HG03565 (cell line): ENCODE results near the gene MARCHF3.
A peak's percentile ranks its signal among the peaks of the same experiment; 100 is the strongest.

Experiments used
- ATAC-seq: cut with Tn5 transposase; IDR thresholded peaks from one replicate; pipeline ENCODE4 v1.9.1; 2021; ENCODE audit warnings: mild to moderate bottlenecking, moderate library complexity; ENCODE audit not compliant: unreplicated experiment

Gene MARCHF3

DNA sequence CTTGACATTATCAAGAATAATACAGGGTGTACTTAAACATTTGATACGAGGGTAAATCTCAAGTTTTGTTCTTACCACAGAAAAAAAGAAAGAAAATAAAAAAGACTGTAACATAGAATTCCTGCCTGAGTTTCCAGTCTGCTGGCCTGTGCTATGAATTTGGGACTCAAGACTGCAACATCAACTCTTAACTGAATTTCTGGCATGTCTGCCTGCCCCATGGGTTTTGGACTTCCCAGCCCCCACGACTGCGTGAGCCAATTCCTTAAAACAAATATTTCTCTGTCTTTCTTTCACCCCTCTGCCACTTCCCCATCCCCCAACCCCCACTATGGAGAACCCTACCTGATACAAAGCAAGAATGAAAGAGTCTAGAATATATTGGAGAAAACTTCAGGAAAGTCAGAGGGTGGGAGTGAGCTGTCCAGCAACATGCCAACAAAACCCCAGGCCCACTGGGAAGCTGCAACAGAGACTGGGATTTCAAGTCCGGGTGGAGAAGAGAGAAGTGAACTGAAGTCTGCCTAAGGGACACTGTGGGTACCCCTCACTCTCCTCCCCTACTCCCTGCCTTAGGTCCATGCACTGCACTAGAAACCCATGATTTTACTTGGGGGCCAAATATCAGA lies 43.0 kb downstream of the MARCHF3 start:
- no peak for ATAC-seq

DNA sequence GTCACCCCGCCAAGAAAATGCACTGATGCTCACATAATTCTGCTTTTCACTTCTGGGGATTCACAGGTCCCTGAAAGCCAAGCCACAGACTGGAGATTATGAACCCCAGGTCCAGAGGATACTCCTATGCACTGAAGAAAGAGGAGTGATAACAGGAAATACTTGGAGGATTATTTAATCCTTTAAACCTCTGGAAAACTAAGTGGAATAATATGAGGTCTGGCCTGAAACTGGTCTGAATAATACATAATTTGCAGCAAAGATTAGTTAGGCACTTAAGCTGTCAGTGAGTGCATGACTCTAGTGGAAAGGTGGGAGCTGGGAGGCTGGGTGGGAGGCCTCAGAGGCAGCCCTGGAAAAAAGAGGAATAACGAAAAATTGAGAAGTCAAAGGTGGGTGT lies 45.7 kb downstream of the MARCHF3 start:
- ATAC-seq = no peak

DNA sequence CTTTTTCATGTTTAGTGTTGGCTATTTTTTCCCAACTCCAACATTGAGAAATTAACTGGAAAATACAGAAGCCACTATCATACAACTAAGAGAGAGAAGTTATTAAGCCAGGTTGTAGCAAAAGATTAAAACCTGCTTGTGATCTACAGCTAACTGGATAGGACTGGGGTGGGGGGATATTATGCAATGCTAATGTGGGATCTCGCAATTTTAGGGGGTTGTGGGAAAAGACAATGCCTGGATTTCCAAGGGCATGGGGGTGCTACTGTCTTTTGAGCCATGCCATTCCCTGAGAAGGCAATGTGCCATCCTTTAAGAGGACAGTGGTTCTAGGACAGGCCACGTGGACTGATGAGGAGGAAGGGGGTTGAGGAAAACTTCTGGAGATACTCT lies 46.5 kb downstream of the MARCHF3 start:
- no peak for ATAC-seq

DNA sequence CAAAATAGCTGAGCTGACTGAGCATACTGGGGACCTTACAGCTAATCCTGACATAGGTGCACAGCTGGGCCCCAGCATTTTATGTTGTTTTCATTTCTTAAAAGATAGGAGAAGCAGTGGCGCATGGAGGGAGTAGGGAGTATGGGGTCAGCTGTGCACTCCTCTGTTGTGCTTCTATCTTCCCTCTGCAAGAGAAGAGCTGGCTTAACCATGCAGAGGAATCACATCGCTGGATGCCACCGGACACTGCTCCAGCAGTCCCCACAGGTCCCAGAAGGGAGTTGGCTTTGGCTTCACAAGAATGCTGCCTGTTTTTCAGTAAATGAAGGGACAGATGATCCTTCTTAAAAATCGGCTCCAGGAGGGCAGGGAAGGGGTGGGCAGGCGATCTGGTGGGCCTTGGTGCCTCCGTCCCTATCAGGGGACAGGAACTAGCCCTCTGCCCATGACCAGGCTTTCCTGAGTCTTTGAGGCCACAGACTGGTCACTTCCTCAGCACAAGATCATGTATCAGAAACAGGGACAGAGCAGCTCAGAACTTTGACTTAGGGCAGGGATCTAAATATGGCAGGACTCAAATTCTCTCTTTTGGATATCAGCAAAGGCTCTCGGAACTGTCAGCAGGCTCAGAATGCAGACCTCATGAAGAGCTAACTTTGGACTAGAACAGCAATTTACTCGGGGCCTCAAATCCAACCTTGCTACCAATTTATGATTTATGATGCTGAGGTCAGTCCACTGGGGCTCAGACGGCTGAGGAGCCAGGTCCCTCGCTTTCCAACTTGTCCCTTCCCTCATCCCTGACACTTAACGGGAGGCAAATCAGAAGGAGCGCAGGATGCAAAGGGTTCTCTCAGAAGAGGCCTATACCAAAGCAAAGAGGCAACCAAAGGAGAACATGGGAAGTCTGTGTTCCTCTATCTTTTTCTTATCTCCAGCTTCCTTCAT lies 47.2 kb downstream of the MARCHF3 start:
- ATAC-seq = no peak

DNA sequence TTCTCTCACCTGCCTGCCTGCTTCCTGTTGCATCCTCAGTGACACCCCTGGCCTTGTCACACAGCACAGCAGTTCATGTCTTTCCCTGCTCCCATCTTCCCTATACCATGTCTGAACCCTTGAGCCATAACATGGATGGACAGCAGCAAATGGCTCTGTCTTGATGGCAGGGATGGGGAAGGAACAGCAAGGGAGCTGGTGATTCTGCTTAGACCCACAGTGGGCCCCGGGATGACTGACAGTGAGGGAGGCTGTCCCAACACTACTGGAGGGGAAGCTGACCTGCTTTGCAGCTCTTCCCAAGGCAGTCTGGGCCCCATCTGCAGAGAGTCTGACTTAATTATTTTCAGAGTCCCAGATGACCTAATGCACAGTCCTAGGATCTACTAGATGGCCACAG lies 48.2 kb downstream of the MARCHF3 start:
- no peak for ATAC-seq

DNA sequence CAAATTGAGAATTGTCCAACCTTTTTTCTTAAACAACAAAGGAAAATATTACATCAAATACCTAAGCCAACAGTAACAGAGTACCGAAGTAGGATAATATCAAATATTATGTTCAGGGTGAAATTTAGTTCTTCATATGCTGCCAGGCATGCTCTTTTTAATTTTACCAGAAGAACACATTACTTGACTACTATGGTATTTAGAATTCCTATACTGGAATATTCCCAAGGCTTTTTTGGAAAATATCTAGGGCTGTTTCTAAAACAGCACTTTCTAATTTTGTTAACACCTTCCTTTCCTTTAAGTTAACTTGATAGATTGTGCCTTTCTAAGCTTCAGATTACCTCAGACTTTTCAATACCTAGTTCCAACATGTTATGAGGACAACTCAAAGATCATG lies 48.7 kb downstream of the MARCHF3 start:
- no peak for ATAC-seq

DNA sequence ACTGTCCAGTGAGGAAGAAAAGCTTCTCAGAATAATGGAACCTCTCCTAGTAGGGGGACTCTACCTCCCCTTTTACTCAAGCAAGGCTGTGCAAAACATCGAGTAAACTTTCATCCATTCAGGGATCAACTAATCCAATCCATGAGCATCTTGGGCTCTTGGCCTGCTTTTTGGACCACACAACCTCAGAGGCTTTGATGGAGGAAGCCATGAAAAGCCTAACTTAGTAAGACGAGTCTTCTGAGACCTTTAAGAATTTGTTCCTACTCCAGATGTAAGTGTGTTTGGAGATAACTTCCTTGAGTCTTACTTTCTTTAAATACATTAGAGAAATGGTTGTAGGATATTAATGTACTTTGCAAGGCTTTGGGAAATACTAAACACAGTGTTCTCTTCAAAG lies 49.1 kb downstream of the MARCHF3 start:
- ATAC-seq = no peak

DNA sequence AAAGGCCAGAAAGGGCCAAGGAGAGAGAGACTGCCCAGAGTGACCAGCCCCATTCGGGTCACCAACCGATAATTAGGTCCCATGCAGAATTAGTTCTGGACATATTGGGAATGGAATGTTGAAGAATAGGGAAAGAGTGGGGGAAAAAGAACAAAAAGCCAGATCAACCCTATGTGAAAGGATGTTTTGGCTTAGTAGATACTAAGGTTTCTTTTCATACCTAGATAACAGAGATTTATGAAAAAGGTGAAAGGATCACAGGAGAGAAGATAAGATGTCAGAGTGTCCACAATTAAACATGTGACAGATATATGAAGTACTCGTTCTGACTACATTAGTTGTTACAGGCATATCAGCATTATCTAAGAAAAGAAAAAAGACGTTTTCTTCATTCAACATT lies 52.1 kb downstream of the MARCHF3 start:
- ATAC-seq = no peak

DNA sequence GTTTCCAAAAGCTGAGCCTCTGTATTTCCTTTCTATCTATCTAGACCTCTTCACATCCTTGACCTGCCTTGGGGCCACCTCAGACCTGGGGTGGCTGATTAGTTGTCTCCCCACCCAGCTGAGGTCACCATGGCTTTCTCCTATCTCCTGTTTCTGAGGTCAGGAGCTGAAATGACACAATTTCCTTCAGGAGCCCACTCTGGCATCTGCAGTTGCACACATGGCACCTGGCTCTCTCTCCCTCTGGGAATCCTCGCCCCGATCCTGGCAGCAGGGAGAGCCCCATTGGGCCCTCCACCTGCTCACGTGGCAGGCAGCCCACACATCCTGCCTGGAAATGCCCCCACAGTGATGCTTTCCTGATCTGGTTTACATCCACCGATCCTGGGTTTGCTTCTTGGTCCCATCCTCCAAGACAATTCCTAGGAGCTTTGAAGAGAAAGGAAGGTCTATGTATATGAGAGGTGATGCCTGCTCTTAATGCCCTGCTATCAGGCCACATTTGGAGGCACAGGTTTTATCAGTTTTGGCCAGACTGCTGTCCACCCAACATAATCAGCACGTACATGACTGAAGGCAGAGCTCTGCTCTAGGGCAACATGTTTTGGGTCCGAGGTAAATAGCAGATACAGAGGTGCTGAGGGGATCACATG lies 53.7 kb downstream of the MARCHF3 start:
- no peak for ATAC-seq

DNA sequence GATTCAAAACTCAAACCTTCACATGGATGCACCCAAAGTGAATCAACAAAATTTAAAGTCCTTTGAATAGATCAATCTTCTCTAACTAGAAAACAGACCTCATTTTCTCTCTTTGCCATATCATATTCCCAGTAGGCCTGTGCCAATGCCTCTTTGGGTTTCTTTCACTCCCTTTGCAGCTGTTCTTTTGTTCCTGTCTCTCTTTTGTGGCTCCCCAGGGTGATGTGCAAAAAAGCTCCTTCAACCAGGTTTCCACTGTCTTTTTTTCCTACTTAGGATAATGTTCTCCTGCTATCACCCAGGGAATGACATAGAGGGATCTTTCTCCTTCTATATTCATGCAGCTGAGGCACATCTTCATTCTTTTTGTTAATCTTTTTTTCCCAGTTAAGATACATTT lies 54.6 kb downstream of the MARCHF3 start:
- ATAC-seq = no peak

DNA sequence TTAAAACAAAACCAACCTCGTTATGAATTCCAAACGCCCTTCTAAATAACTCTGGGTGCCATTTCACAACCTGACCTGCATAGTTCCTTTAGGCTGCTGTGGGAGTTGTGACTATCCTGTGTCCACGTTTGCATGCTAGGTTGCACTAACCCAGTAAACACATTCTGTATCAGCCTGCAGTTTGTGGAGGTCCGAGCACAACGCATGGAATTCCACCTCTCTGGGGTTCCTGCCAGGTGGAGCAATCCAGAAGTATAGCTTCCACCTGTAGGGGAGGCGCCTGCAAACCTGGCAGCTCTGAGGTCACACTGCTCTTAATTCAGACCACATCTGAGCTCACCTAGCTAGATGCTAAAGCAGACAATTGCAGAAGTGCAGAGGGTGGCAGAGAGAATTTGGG lies 57.2 kb downstream of the MARCHF3 start:
- no peak for ATAC-seq

DNA sequence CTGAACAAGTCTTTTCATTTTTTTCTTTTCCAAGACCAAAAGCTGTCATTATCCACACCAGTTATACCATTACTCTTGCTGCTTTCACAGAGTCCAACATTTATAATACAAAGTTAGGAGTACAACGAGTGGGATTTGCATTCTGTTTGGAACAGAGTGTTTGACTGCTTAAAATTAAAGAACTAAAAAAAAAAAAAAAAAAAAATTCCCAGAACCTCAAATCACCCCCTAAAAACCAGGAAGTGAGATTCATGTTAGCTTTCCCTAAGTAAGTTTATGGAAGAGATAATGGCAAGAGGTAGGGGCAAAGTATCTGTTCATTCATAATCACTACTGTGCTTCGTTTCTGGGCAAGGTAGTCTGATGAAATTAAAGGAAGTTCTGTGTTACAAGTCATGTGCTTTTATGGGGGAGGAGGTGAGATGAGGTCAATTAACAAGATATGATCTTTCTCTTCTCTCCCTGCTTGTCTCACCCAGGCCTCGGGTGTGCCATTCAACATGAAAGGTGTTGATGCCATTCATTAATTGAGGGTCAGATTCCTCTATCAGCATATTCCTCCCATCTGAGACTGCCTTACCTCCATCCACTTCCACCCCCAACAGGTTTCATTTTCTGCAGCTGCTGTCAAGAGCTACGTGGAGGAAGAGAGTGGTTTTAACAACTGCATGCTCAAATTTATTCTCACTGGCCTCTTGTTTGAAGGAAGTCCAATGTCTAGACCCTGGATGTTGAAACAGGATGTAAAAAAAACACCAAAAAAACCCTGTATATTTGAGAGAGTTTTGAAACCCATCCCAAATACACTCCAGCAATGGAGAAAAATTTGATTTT lies 58.1 kb downstream of the MARCHF3 start:
- peak; percentile 58 for ATAC-seq

DNA sequence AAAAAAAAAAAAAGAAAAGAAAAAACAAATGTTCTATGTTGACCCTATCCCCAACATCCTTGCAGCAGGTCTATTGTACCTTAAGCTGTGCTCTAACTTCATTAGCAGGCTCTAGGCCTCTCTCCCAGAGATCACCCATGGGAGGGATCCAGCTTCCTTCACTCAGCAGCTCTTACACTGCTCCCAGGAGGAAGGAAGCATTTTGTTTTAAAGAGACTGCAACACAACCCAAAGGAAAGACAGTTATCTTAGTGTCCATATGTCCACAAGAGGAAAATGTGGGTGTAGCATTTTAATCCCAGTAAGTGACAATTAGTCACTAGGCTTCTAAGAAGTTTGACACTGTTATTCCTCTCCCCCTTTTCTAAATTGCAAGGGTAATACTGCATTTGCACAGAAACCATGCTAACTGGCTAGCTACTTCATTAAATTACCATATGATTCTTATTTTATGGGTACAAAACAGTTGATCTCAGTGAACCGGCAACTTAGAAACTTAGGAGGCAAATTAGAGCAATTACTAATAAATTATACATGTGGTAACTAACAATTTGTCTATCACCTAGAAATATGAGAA lies 58.8 kb downstream of the MARCHF3 start:
- no peak for ATAC-seq

DNA sequence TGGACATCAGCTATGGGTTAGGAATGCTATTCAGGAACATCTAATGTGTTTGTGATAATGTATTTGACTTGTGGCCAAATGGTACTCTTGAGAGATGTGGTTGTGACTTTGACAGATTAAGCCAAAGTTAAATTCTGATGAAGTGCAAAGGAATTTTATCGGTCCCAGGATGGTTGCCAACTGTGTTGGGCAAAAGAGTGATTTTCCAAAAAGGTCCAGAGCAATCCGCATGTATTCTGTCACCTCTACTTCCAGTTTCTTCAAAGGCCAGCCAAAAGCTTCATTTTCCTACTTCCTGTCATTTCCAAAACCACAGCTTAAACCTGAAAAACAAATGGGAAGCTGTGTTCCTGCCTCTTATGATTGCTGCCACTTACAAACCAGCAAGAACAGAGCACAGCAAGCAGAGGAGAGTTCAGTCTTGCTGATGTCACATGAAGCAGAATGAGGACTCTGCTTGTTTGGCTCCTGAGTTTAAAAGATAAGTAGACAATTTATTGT lies 59.8 kb downstream of the MARCHF3 start:
- no peak for ATAC-seq

DNA sequence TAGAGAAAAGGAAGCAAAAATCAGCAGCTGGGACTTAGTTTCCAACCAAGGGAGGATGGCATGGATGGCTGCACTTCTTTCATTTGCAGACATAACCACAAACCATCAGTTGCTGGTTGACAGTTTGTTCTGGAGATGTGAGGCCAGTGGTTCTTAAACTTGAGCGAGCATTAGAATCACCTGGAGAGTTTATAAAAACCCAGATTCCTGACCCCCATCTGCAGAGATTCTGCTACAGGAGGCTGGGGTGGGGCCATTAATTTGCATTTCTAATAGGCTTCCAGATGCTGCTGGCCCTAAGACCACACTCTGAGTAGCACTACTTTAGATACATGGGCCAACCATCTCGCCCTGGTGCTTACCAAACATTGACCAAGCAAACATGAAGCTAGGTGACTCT lies 60.8 kb downstream of the MARCHF3 start:
- ATAC-seq = peak; percentile 27

DNA sequence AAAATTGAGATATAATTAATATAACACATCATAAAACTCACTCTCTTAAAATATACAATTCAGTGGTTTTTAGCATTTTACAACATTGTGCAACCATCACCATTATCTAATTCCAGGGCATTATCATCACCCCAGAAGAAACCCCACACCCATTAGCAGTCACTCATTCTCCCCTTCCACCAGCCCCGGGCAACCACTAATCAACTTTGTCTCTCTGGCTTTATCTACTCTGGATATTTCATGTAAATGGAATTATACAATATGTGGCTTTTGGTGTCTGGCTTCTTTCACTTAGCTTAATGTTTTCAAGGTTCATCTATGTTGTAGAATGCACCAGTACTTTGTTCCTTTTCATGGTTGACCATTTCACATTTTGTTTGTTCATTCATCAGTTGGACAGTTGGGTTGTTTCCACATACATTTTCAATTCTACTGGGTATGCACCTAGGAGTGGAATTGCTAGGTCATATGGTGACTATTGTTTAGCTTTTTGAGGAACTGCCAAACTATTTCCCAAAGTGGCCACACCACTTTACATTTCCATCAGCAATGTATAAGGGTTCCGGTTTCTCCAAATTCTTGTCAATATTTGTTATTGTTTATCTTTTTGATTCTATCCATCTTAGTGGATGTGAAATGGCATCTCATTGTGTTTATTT lies 62.4 kb downstream of the MARCHF3 start:
- ATAC-seq = no peak

DNA sequence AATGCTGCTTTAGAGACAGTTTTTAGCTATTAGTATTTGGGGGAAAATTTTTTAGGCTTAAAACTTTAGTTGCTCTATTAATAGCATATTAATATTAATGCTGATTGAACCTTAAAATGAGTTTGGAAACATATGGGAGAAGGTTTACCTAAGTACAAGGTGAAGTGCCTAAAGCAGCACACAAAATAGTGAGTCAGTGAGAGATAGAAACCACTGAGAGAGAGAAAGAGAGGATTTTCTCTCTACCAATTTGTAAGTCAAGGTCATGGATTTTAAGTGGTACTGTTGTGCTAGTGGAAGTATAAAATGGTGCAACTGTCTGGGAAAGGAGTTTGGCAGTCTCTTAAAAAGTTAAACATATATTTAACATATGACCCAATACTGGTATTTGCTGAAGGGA lies 64.9 kb downstream of the MARCHF3 start:
- no peak for ATAC-seq

DNA sequence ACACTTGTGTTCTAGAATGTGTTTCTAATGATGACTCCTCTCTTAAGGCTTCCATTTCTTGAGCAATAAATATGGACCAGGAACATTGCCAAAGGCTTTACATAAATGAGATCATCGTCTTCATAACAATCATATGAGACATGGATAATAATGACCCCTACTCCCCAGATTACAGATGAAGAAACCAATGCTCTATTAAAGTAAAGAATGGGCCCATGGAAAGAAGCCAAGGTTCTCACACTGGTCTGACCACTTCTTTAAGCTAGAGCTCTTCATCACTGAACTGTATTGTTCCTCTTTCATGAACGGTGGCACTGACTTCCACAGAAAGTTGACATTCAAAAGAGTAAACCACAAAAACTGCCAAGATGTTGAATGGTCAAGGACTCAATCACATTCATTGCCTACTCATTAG lies 65.3 kb downstream of the MARCHF3 start:
- peak; percentile 28 for ATAC-seq

DNA sequence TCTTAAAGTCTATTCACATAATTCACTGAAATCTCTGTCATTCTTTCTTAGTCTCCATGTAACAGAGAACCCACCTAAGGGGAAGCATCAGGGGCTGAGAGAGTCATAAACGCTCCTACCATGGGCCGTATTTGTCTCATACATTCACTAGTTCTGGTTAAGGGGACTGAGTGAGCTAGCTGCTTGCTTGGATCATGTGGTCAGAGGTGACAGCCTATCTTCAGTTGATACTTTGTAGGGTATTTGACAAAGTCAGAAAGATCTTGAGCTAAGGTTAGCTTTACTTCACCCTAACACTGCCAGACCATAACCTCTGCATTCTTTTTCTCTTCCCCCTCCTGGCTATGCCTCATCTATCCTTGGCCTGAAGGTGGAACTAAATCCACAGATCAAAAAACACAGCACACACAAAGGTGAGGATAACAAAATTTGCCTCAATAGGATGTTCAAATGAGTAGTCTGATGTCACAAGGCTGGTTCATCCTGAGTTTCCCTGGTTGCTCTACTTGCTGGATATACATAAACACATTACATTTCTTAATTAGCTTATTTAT lies 66.5 kb downstream of the MARCHF3 start:
- no peak for ATAC-seq

DNA sequence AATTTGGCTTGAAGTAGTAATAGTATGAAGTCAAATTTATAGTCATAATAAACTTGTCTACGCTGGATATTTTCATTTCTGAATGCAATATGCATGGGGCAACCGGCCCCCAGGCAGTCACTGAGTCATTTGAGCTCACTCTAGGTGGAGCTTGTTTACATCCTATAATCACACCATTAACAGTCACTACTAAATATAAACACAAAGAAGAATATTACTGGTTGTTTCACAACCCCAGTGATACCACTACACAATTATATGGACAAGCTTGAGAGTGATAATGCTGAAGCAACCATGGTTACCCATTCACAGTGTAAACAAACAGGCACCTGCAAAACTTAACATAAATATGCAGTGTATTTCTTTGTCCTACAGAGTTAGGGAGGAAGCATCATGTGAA lies 68.7 kb downstream of the MARCHF3 start:
- peak; percentile 80 for ATAC-seq
